ENCODE data around the gene ARPC2.

ARPC2 gene

DNA sequence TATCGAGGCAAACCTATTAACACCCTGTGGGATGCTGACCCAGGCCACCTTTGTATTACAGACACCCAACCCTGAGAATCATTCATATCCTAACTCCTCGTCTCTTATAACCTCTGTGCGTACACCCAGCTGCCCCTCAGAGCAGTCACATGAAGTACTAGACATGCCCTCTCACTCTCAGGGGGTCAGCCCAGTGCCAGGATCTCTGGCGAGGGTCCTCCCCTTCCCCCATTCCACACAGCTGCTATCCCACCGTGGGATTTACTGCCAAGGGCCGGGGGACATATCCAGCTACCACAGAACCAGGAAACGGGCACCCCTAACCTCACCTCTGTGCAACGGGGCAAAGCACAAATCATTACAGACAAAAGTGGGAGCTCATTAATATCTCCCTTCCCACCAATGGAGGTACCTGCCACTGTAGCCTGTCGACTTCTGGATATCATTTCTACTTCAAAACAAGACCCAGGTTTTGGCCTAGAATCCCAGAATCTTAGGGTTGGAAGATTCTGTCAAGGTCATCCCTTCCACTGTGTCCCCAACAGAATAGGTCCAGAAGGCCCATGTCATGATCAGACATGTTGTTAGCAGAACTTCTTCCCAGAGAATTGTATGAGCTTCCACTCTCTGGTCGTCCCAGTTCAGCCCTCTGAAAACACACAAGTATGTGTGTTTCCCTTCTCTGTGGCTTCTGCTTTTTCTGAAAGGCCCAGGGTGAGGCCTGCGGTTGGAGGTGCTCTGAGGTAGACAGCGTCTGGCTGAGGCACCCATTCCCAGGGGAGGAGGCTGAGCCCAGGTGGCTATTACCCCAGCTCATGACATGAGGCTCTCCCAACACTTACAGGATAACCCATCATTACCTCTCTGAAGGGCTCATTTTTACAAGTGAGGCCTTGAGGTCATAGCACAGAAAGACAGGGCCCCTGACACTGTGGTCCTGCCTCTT, 73.6 kb downstream of the ARPC2 start:
- peak in 1 of 2 donors; percentile 43 for DNase-seq

- peak; percentile 72 to 76 for DNase-seq
Measured at GRCh38 chr2:218291318-218292047, 74.5 kb downstream of the ARPC2 start.

DNA sequence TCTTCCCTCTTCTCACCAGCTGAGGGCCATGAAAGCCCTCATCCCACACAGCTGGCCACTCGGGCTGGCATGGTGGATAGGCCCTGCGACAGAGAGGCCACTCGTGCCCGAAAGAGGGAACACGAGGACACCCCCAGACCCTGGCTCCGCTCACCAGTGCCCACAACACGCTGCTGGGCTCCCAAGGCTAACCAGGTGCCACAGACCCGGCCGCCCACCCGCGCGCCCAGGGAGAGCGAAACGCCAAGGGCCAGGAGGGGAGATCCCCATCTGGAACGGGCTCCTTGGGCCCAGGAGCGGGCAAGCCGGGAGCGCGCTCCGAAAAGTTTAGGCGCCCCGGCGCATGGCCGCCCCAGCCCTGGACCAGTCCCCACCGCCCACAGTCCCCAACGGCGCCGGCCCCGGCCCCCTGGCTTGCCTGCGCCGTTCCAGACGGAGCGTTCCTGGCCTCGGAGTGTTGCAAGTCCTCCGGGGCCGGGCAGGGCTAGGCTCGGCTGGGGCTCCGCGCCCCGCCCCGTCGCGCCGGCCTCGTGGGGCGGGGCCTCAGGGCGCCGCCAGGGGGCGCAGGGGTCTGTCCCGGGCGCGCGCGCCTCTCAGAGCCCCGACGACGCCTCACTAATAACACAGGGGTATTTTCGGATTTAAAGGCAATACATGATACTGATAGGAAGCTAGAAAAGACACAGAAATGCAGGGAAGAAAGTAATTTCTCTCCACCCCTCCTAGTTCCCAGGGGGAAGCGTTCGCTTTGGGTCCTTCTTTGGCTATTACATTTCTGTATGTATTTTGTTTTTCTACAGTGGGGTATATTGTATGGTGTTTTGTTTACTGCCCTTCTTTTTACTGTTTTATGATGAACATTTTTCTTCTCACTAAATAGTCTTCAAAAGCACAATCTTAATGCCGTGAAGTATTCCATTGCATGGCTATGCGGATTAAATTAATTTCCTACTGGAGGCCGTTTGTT, 75.3 kb downstream of the ARPC2 start, which contains the start of gene TMBIM1:
TSS of gene TMBIM1 (minus strand) at position 456 of the 967 bp plus-strand sequence. CDS start 10,362 bp downstream, outside the sequence.
- peak; percentile 79 to 88 for DNase-seq

- peak; percentile 65 to 77 for DNase-seq
Measured at GRCh38 chr2:218293715-218294429, 76.9 kb downstream of the ARPC2 start.

DNA sequence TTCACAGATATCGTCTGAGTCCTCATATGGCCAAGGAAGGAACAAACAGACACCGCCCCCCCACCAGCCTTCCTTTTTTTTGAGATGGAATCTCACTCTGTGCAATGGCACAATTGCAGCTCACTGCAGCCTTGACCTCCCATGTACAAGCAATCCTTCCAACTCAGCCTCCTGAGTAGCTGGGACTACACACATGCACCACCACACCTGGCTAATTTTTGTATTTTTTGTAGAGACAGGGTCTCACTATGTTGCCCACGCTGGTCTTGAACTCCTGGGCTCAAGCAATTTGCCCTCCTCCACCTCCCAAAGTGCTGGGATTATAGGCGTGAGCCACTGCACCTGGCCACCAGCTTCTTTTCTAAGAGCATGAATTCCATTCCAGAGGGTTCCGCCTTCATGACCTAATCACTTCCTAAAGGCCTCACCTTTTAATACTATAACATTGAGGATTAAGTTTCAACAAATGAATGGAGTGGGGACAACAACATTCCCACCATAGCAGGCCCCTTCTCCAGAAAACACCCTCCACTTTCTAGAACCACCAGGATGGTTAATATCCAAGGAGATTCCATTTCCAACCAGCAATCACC, 77.5 kb downstream of the ARPC2 start:
- peak; percentile 40 to 57 for DNase-seq

DNA sequence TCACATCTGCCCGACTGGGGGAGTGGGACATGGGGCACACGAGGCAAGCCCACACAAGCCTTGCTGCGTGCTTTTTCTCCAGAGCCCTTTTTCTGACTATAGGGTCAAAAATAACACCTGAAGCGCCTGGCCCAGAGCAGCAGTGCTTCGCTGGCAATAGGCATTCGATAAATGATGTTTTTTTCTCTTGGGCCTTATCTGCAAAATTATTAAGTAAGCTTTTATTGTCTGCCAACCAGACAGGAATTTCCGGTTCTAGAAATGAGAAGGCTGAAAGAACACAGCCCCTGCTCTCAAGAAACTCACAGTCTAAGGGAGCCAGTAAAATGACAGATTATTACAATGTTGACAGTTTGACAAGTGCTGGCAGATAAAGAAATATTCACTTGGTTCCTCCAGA, 78.0 kb downstream of the ARPC2 start:
- DNase-seq, result no peak

DNA sequence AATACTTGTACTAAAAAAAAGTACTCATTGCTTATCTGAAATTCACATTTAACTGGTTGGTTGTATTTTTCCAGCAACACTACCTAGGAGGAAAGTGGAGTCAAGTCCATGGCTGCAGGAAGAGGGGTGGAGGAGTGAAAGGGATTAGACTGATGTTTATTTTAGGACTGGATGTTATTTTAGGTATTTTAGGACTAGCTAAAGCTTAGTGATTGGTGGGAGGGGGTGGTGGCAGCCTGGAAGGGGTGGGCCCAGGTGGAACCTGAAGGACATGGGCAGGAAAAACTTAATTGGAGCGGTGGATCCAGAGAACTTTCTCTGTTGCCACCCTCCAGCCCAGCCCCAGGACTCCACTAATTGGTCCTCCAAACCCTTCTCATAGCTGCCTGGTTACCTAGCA, 79.2 kb downstream of the ARPC2 start:
- DNase-seq, result no peak

DNA sequence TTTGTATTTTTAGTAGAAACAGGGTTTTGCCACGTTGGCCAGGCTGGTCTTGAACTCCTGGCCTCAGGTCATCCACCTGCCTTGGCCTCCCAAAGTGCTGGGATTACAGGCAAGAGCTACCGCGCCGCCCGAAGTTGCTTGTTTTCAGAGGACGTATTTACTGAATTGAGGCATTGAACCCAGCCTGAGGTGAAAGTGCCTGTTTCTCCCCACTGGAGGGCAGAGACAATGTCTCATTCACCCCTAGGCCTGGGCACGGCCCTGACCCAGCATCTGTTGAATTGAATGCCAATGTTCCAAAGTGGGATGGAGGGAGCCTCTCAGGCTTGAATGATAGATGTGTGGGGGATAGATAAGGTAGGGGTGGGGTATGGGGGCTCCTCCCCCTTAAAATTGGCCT, 79.9 kb downstream of the ARPC2 start:
- DNase-seq, result no peak

GRCh38 chr2:218298314-218298875, 81.4 kb downstream of the ARPC2 start:
- no peak for DNase-seq

DNA sequence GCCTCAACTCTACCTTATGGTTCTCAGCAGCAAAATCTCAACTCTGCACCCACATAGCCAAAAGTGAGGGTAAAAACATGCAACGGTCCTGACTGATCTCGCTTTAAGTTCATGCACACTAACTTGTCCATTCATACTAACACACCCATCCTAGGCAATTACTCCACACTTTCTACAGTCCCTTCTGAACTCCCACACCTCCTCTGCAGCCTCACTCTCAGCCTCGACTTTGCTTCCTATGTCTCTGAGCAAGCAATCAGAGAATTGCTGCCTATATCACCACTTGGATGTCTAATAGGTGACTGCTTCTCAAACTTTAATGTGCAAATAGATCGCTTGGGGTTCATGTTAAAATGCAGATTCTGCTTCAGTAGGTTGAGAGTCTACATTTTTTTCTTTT, 83.2 kb downstream of the ARPC2 start:
- peak; percentile 22 to 66 for DNase-seq

DNA sequence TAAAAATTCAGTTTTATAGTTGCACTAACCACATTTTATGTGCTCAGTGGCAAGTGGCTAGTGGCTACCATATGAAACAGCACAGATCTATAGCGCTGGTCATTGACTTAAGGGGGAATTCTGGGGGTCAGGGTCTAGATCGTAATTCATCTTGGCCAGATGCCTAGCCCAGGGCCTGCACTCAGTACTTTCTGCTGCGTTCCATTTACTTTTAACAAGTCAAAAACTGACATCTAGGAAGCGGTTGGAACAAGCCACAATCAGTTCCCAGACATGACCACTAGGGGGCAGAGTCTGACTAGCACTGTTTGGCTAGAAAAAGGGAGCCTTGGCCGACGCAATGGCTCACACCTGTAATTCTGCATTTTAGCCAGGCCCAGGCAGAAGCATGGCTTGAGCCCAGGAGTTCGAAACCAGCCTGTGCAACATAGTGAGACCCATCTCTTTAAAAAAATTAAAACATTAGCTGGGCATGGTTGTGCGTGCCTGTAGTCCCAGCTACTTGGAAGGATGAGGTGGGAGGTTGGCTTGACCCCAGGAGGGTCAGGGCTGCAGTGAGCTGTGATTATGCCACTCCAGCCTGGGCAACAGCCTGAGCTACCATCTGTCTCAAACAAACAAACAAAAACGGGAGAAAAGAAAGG, 84.3 kb downstream of the ARPC2 start:
- DNase-seq, result peak; percentile 91 to 92

Measured in inflammatory macrophage (primary cell).